ENCODE data around the gene DDX20.

DDX20 gene

GRCh38 chr1:111784273-111784901, 28.7 kb downstream of the DDX20 start:
- Histone ChIP-seq H3K79me2 (ENCODE audit: insufficient read depth, low read length) (no peaks in the 10 kb centered on the region), H3K9me2 (ENCODE audit: low read depth, low read length) (no peaks in the 10 kb centered on the region), H3K4me2 (ENCODE audit: low read length) (no peak overlapping the region), H3K9me3 (ENCODE audit: low read length) (no peaks in the 10 kb centered on the region), H3K4me3 (ENCODE audit: low read depth, low read length, poor library complexity, severe bottlenecking) (no peak overlapping the region), H3K4me1 (ENCODE audit: insufficient read depth, low read length, severe bottlenecking) (no peaks in the 10 kb centered on the region), H3K27ac (ENCODE audit: low read depth, low read length, poor library complexity, severe bottlenecking) (no peak overlapping the region), H3K27me3 (ENCODE audit: insufficient read depth, low read length) (0 out of 2 replicates have a peak, but pooled peaks cover 4% of the 10 kb centered on the region), H3F3A (ENCODE audit: insufficient read depth, low read length) (no peaks in the 10 kb centered on the region), H3K9ac (ENCODE audit: low read length) (no peak overlapping the region), H4K20me1 (ENCODE audit: insufficient read depth, low read length) (no peaks in the 10 kb centered on the region), H2AFZ (ENCODE audit: low read length) (no peak overlapping the region), H3K36me3 (ENCODE audit: insufficient read depth, low read length) (no peaks in the 10 kb centered on the region)
- no peak for TF ChIP-seq CTCF (IDR thresholded peaks at IDR 0.05; ENCODE audit: low read length)
- no peak for TF ChIP-seq EZH2 (IDR thresholded peaks at IDR 0.05; ENCODE audit: borderline replicate concordance, low read length)

- no peaks in the 10 kb centered on the region for H3F3A ChIP-seq (ENCODE audit: insufficient read depth, low read length)
- no peak overlapping the region for H3K4me3 ChIP-seq (ENCODE audit: low read depth, low read length, poor library complexity, severe bottlenecking)
- H3K36me3 ChIP-seq (ENCODE audit: insufficient read depth, low read length), result no peaks in the 10 kb centered on the region
- no peak overlapping the region for H3K4me2 ChIP-seq (ENCODE audit: low read length)
- H4K20me1 ChIP-seq (ENCODE audit: insufficient read depth, low read length), result no peaks in the 10 kb centered on the region
- no peak overlapping the region for H2AFZ ChIP-seq (ENCODE audit: low read length)
- H3K9me2 ChIP-seq (ENCODE audit: low read depth, low read length), result no peaks in the 10 kb centered on the region
- TF ChIP-seq CTCF (IDR thresholded peaks at IDR 0.05; ENCODE audit: low read length), result no peak
- no peak for TF ChIP-seq EZH2 (IDR thresholded peaks at IDR 0.05; ENCODE audit: borderline replicate concordance, low read length)
- H3K4me1 ChIP-seq (ENCODE audit: insufficient read depth, low read length, severe bottlenecking), result no peaks in the 10 kb centered on the region
- H3K27me3 ChIP-seq (ENCODE audit: insufficient read depth, low read length), result peaks cover 14% of the 10 kb centered on the region
- H3K27ac ChIP-seq (ENCODE audit: low read depth, low read length, poor library complexity, severe bottlenecking), result no peak overlapping the region
- H3K9ac ChIP-seq (ENCODE audit: low read length), result no peak overlapping the region
- H3K9me3 ChIP-seq (ENCODE audit: low read length), result no peaks in the 10 kb centered on the region
- no peaks in the 10 kb centered on the region for H3K79me2 ChIP-seq (ENCODE audit: insufficient read depth, low read length)
Observed at GRCh38 chr1:111786669-111787207, 31.0 kb downstream of the DDX20 start.

- H4K20me1 ChIP-seq (ENCODE audit: insufficient read depth, low read length), result no peaks in the 10 kb centered on the region
- H3K9ac ChIP-seq (ENCODE audit: low read length), result no peak overlapping the region
- H3K4me1 ChIP-seq (ENCODE audit: insufficient read depth, low read length, severe bottlenecking), result no peaks in the 10 kb centered on the region
- TF ChIP-seq EZH2 (IDR thresholded peaks at IDR 0.05; ENCODE audit: borderline replicate concordance, low read length) (no peak), CTCF (IDR thresholded peaks at IDR 0.05; ENCODE audit: low read length) (no peak)
- no peaks in the 10 kb centered on the region for H3K36me3 ChIP-seq (ENCODE audit: insufficient read depth, low read length)
- H3K27me3 ChIP-seq (ENCODE audit: insufficient read depth, low read length), result peaks cover 17% of the 10 kb centered on the region
- no peak overlapping the region for H3K4me3 ChIP-seq (ENCODE audit: low read depth, low read length, poor library complexity, severe bottlenecking)
- H3F3A ChIP-seq (ENCODE audit: insufficient read depth, low read length), result no peaks in the 10 kb centered on the region
- H3K4me2 ChIP-seq (ENCODE audit: low read length), result no peak overlapping the region
- no peaks in the 10 kb centered on the region for H3K9me2 ChIP-seq (ENCODE audit: low read depth, low read length)
- H2AFZ ChIP-seq (ENCODE audit: low read length), result no peak overlapping the region
- no peak overlapping the region for H3K27ac ChIP-seq (ENCODE audit: low read depth, low read length, poor library complexity, severe bottlenecking)
- no peaks in the 10 kb centered on the region for H3K79me2 ChIP-seq (ENCODE audit: insufficient read depth, low read length)
- no peaks in the 10 kb centered on the region for H3K9me3 ChIP-seq (ENCODE audit: low read length)
Observed at GRCh38 chr1:111789142-111789541, 33.4 kb downstream of the DDX20 start.
